ENCODE measurements around the gene FAM47E. TPM values are rescaled to one million over a fixed set of nuclear protein-coding genes. Genes with fewer than 3 reads are reported as not detected.
A peak's percentile ranks its signal among the peaks of the same experiment; 100 is the strongest.

Gene FAM47E
- polyA plus RNA-seq, 1 donor from 2014 or later = 3.7 TPM

- Histone ChIP-seq H4K20me1 (ENCODE audit: insufficient read depth) (peaks cover 4% of the 10 kb centered on the region), H3F3A (ENCODE audit: insufficient read depth, low read length, poor library complexity, severe bottlenecking) (no peaks in the 10 kb centered on the region), H3K27me3 (ENCODE audit: insufficient read depth, low read depth, low read length) (no peaks in the 10 kb centered on the region), H3K4me3 (ENCODE audit: low read length) (peak overlapping the region; percentile 13), H3K9ac (ENCODE audit: low read length) (no peak overlapping the region), H3K9me2 (ENCODE audit: insufficient read depth, low read length) (no peaks in the 10 kb centered on the region), H3K27ac (ENCODE audit: low read length) (no peak overlapping the region), H3K9me3 (ENCODE audit: low read length) (no peaks in the 10 kb centered on the region), H3K79me2 (replicated peaks; ENCODE audit: insufficient read depth, low read length) (peaks cover 79% of the 10 kb centered on the region), H2AFZ (ENCODE audit: low read depth, low read length) (no peak overlapping the region), H3K4me2 (ENCODE audit: low read length) (no peak overlapping the region), H3K36me3 (ENCODE audit: insufficient read depth, low read length) (peaks cover 13% of the 10 kb centered on the region)
- TF ChIP-seq EZH2 (IDR thresholded peaks at IDR 0.05; ENCODE audit: borderline replicate concordance, insufficient read depth, low read length, poor library complexity, severe bottlenecking) (no peak), RAD21 (conservative IDR thresholded peaks at IDR 0.05) (no peak), EP300 (conservative IDR thresholded peaks at IDR 0.05; ENCODE audit: poor library complexity, severe bottlenecking) (no peak), POLR2AphosphoS5 (IDR thresholded peaks at IDR 0.05) (no peak)
- TF ChIP-seq, protein P1, sequence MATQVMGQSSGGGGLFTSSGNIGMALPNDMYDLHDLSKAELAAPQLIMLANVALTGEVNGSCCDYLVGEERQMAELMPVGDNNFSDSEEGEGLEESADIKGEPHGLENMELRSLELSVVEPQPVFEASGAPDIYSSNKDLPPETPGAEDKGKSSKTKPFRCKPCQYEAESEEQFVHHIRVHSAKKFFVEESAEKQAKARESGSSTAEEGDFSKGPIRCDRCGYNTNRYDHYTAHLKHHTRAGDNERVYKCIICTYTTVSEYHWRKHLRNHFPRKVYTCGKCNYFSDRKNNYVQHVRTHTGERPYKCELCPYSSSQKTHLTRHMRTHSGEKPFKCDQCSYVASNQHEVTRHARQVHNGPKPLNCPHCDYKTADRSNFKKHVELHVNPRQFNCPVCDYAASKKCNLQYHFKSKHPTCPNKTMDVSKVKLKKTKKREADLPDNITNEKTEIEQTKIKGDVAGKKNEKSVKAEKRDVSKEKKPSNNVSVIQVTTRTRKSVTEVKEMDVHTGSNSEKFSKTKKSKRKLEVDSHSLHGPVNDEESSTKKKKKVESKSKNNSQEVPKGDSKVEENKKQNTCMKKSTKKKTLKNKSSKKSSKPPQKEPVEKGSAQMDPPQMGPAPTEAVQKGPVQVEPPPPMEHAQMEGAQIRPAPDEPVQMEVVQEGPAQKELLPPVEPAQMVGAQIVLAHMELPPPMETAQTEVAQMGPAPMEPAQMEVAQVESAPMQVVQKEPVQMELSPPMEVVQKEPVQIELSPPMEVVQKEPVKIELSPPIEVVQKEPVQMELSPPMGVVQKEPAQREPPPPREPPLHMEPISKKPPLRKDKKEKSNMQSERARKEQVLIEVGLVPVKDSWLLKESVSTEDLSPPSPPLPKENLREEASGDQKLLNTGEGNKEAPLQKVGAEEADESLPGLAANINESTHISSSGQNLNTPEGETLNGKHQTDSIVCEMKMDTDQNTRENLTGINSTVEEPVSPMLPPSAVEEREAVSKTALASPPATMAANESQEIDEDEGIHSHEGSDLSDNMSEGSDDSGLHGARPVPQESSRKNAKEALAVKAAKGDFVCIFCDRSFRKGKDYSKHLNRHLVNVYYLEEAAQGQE (IDR thresholded peaks at IDR 0.05; ENCODE audit: borderline replicate concordance) = no peak
- TF ChIP-seq, protein P2, sequence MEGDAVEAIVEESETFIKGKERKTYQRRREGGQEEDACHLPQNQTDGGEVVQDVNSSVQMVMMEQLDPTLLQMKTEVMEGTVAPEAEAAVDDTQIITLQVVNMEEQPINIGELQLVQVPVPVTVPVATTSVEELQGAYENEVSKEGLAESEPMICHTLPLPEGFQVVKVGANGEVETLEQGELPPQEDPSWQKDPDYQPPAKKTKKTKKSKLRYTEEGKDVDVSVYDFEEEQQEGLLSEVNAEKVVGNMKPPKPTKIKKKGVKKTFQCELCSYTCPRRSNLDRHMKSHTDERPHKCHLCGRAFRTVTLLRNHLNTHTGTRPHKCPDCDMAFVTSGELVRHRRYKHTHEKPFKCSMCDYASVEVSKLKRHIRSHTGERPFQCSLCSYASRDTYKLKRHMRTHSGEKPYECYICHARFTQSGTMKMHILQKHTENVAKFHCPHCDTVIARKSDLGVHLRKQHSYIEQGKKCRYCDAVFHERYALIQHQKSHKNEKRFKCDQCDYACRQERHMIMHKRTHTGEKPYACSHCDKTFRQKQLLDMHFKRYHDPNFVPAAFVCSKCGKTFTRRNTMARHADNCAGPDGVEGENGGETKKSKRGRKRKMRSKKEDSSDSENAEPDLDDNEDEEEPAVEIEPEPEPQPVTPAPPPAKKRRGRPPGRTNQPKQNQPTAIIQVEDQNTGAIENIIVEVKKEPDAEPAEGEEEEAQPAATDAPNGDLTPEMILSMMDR (IDR thresholded peaks at IDR 0.05; ENCODE audit: poor library complexity, severe bottlenecking) = no peak
Measured at GRCh38 chr4:76206222-76206942, 45.1 kb upstream of the FAM47E start.

DNA sequence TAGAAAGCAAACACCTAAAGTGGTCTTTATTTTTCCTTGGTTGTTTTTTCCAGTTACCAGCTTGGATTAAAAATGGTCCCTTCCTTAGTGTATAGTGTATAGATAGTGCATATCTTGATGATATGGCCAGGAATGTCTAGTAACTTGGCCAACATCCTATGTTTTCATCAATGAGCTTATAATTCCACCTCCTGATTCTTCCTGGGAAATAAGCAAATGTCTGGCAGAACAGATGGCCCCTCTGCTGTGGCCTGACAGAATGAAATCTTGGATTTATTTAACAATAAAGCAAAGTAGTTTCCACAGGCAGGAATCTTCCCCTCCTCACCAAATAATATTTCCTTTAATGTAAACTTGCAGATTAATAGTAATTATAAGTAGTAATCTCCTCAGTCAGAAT lies 44.0 kb upstream of the FAM47E start:
- no peak overlapping the region for H3K4me2 ChIP-seq (ENCODE audit: low read length)

More for the DNA sequence above, 44.0 kb upstream of the FAM47E start:
- TF ChIP-seq EZH2 (IDR thresholded peaks at IDR 0.05; ENCODE audit: borderline replicate concordance, insufficient read depth, low read length, poor library complexity, severe bottlenecking) (no peak), MXI1 (conservative IDR thresholded peaks at IDR 0.05; ENCODE audit: poor library complexity, severe bottlenecking) (no peak)
- peaks cover 82% of the 10 kb centered on the region for H3K79me2 ChIP-seq (replicated peaks; ENCODE audit: insufficient read depth, low read length)
- H3K9ac ChIP-seq (ENCODE audit: low read length) = no peak overlapping the region
- H3K4me3 ChIP-seq (ENCODE audit: low read length) = no peak overlapping the region
- H3K27ac ChIP-seq (ENCODE audit: low read length) = no peak overlapping the region
- no peaks in the 10 kb centered on the region for H3F3A ChIP-seq (ENCODE audit: insufficient read depth, low read length, poor library complexity, severe bottlenecking)
- no peak overlapping the region for H2AFZ ChIP-seq (ENCODE audit: low read depth, low read length)
- no peaks in the 10 kb centered on the region for H3K27me3 ChIP-seq (ENCODE audit: insufficient read depth, low read depth, low read length)
- H3K36me3 ChIP-seq (ENCODE audit: insufficient read depth, low read length) = peaks cover 13% of the 10 kb centered on the region
- no peaks in the 10 kb centered on the region for H3K9me3 ChIP-seq (ENCODE audit: low read length)
- H3K9me2 ChIP-seq (ENCODE audit: insufficient read depth, low read length) = no peaks in the 10 kb centered on the region
- H4K20me1 ChIP-seq (ENCODE audit: insufficient read depth) = peaks cover 4% of the 10 kb centered on the region

All from neural cell (in vitro differentiated cells).